Hematopoietic multipotent progenitor cell treated with erythropoietin and hydrocortisone succinate and interleukin-3 and kit ligand, for 6 days (in vitro differentiated cells): ENCODE results near the gene BUB1B.
A peak's percentile ranks its signal among the peaks of the same experiment; 100 is the strongest.

ENCODE experiments used
- DNase-seq: peaks from one replicate; pipeline ENCODE4 v3.0.0-alpha.2; 2015

The BUB1B gene

GRCh38 chr15:40242213-40242599, 81.3 kb downstream of the BUB1B start:
- no peak for DNase-seq

GRCh38 chr15:40242601-40243000, 81.7 kb downstream of the BUB1B start:
- DNase-seq = peak; percentile 23

DNA sequence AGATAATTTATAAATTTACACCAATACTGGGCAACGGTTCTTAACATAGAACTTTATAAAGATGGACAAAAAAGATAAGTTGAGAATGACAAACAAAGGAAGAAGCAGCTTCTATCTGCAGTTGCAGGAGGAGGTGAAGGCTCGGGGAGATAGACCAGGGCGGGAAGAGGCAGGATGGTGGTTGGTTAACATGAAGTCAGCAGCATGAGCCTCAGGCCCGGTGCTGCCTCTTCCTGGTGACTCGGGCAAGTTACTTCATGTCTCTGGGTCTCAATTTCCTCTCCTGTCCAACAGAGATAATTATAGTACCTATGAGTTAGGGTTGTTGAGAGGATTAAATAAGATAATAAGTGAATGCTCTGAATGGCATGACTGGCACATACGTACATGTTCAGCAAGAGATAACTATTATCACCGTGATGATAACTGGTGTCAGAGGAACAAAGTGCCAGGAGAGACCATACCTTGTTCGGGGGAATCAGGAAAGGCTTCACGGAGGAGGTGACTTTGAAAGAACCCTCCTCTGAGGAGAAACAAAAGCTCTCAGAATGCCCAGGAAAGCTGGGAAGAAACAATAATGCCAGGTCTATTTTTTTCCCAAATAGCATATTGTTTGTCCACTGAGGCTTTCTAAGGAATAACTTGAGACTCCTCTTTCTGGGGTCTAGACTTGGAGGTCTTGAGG, 82.4 kb downstream of the BUB1B start:
- peak; percentile 89 for DNase-seq

GRCh38 chr15:40244961-40245523, 84.2 kb downstream of the BUB1B start:
- DNase-seq = no peak

- no peak for DNase-seq
Observed at GRCh38 chr15:40245666-40246450, 85.0 kb downstream of the BUB1B start.

- DNase-seq = no peak
Observed at GRCh38 chr15:40246496-40247280, 85.8 kb downstream of the BUB1B start.

DNA sequence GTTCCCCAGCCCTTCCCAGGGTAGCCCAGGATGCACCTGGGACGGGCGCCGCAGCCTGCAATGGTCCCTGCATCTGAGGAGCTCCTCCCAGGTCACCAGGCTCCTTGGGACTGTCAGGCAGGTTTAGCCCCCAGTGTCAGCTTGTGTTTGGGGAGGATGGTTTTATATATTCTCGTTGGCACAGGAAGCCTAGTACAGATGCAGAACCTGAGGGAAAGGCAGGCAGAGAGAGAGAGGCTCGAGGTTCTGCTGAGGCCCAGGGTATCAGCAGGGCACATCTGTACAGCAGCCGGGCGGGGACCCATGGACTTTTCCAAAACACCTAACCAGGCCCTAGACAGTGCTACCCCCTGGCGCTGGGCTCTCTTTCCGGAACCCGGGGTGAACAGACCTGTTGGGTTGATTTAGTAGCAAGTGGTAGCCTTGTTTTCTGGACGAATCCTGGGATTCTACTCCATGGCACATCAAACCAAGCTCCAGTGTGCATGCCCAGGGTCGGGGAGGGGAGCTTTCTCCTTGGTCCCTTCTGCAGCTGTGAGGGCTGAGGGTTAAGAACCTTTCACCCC, 86.6 kb downstream of the BUB1B start:
- peak; percentile 75 for DNase-seq

DNA sequence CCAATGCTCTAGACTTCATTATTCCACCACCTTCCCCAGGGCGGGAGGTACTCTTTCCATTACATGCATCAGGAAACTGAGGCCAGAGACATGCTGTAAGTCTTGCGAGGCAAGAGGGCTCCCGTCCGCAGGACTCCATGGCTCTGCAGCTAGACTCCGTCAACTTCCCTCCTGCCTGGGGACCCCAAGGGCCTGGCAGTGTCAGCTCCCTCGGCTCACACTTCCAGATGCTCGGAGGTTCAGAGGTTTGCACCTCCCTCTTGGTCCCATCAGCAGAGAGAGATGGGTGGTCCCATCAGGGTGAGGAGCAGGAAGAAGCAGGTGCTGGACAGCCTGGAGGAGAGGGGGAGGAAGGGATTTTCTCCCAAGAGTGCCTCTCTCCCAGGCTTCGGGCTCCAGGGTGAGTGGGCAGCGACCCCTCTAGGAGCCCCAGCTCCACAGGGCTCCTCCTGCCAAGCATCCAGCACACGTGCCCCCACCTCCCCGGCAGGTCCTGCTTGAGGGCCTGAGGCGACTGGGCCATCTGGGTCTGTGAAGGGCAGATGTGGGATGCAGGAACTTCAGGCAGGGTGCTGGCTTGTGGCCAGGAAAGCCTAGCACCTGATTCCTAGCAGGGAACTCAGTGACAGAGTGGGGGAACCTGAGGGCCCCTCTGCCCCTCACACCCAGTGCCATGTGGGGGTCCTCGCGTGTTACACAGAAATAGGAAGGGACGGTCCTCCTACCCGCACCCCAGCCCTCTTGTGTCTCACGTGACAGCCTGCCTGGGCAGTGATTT, 87.3 kb downstream of the BUB1B start:
- DNase-seq = no peak

DNA sequence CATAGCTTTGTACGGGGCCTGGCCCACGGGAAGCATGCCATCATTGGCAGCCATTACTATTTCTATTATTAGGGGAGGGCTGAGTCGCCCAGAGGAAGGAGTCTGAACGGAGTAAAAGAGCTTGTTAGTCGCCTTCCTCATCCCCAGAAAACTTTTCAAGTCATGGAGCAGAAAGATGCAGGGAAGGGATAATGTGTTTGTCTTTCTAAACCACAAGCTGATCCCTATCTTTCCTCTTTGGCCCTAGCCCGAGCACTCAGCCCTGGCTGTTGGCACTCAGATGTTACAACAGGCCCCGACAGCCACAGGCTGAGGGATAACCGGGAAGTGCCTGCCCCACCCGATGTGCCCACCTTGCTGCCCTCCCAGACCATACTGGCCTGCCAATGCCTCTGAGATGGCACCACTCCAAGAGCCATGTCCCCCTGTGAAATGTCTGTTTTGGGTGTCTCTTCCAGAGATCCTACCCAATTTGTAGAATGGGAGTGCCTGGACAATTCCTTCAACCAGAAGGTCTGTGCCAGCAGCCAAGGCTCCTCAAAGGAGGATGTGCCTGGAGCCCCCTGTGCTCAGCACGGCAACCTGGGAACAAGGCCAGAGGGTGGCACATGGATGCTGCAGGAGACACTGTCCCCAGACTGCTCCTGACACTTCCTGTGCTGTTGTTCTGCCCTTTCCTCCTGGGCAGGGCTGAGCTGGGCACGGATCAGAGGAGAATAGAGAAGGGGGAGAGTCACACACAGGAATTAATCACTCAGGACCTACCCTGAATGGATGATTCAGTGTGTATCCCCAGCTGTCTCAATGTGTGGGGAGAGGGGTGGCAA, 88.8 kb downstream of the BUB1B start:
- peak; percentile 43 for DNase-seq

GRCh38 chr15:40250304-40250656, 89.4 kb downstream of the BUB1B start:
- no peak for DNase-seq

DNA sequence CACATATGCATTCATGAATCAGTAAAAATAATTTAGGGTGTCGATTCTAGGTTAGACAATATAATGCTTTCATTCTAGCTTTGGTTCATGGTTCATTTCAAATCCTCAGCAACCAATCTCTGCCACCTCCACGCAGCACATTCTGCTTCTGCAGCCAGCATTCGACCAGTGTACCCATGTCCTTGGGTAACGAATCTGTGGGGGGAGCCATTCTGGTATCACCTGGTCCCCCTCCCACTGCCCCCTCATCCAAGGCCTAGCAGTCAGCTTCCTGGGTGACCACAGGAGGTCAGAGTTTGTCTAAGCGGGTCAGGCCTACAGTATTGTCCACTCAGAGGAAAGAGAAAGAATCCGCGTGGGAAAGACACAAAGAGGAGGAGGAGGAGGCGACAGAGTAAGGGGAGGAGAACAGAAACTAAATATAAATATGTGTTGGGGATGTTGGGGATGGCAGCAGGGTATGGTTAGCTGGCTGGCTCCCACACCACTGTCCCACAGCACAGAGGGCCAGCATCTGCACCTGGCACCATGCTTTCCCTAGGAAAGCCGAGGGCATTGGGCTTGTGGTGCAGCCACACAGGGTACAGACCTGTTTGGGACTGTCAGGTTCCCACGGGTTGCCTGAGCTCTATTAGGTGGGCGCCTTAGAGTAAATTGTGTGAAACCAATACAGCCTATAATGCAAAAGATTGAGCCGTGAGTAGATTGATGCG, 90.1 kb downstream of the BUB1B start:
- DNase-seq = no peak

DNA sequence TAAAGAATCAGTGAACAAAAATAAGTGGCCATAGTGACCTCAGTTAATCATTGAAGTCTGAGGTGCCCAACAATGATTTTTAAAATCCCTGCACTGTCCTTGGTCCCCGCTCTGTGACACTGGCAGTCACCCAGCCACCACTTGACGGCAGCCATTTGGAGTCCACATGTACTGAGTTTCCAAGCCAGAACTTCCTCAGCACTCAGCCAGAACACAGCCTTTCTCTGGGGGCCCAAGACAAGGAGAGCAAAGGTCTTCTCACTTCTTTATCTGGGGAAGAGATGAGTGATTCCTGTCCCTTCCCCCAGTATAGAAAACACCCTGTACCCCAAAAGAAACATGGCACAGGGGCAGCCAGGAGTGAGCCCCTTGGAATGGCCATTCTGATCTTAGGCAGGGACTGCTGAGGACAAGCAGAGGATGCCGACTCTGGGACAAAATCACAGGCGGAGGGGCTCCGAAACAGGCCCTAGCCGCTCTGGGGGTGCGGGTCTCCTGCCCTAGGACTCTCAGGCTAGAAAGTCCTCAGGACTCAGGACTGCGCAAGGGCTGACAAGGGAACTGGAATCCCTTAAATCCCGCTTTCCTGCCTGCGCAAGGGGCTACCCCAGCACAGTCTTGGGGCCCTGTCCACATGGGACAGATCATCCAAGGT, 90.7 kb downstream of the BUB1B start:
- no peak for DNase-seq

DNA sequence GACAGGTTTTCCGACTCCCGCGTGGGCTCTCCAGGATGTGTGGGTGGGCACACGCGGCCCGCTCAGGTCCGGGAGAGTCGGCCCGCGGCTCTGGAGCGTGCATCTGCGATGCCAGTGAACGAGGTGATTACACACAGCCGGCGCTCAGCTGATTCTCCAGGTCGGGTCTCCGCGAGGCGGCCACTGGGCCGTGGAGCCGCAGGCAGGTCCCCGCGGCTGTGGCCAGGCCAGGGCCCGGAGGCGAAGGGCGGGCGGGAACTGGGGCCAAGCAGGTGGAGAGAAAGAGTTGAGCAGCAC, 91.2 kb downstream of the BUB1B start:
- no peak for DNase-seq

- peak; percentile 47 for DNase-seq
Observed at GRCh38 chr15:40252438-40253166, 91.7 kb downstream of the BUB1B start.

DNA sequence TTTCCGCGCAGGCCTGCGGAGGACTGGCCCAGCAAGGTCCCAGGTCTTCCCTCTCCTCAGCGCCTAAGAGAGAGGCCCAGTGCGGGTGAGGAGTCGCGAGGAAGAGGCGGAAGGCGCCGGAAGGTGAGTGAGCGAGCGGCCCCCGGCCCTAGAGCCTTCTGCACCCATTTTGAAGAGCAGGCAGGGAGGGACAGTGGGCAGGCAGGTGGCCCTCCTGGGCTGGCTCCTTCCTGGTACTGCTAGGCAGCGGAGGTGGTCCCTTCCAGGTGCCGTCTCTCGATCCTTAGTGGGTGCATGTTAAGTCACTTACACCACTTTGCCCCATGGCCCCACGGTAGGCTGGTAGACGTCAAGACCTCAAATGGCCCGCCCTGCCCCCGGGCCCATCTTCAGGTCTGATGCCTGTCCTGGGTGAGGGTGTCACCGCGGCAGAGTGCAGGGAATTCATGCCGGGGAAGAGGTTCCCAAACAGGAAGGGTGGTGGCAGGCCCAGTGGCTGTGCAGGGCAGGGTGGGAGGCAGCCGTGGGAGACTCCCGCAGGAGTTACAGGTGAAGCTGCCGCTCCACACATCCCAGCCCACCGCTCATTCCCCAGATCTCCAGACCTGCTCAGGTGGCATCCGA, 92.4 kb downstream of the BUB1B start:
- DNase-seq = no peak

- DNase-seq = no peak
Observed at GRCh38 chr15:40254452-40254851, 93.6 kb downstream of the BUB1B start.

DNA sequence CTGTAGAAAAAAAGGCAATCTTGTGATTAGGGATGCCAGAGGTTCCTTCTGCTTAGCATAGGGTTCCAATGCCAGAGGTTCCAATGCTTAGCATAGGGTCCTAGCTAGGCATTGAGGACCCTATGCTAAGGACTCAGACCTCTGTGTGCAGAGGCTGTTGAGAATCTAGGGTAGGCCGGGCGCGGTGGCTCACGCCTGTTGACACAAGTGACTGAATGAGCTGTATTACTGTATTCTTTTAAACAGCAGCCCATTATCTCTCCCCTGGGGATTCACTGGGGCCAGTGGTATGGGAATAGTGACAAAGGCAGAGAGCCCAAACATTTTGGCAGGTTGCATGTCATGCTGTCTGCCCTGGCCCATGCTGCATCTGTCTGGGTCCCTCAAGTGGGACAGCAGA, 94.2 kb downstream of the BUB1B start:
- DNase-seq = no peak

GRCh38 chr15:40256638-40257235, 95.9 kb downstream of the BUB1B start:
- no peak for DNase-seq
